Measurements from ENCODE around the gene BTBD6. TPM values are rescaled to one million over a fixed set of nuclear protein-coding genes. Genes with fewer than 3 reads are reported as not detected.

Gene BTBD6
- total and polyA plus RNA-seq, 2 donors (not counting 3 experiments of a cell fraction or from before 2014, with no cell fraction given), result 63.1 to 65.0 TPM

DNA sequence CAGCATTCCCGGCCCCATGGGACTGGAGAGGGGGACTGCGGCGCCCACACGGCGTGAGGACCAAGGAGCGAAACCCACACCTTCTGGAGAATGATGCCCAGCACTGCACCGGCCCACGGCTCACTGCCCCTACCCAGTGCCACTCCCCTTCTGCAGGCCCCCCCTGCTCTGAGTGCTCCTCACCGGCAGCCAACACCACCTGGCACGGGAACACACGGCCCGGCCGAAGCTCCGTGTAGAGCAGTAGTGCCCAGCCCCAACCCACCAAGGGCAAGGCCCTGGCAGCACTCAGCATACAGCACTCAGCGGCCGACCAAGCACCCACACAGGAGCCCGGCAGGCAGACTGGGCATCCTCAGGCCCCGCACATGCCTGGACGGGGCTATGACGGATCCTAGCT, 13.4 kb downstream of the BTBD6 start:
- H3K79me2 ChIP-seq (ENCODE audit: control insufficient read depth, insufficient read depth, low read length), result no peaks in the 10 kb centered on the region
- FAIRE-seq, result no peak
- H4K20me1 ChIP-seq (replicated peaks; ENCODE audit: control insufficient read depth, extremely low read depth, insufficient read depth, low read length), result no peaks in the 10 kb centered on the region
- no peak overlapping the region for H3K4me3 ChIP-seq (replicated peaks in 1 of 3; ENCODE audit: insufficient read depth in 1 of 3, low read depth in 1 of 3, low read length in 3 of 3)
- H3K9me1 ChIP-seq (replicated peaks; ENCODE audit: control insufficient read depth, extremely low read depth, insufficient read depth, low read length), result no peaks in the 10 kb centered on the region
- no peak overlapping the region for H2AFZ ChIP-seq (ENCODE audit: low read depth, low read length)
- no peaks in the 10 kb centered on the region for H3K4me1 ChIP-seq (ENCODE audit: control insufficient read depth, extremely low read depth, insufficient read depth, low read length)
- dilution Hi-C loops (cut with MboI; ENCODE audit: extremely low pct_ligation_motif_present, low sequenced_read_pairs), result no loop called here
- DNase-seq (ENCODE audit: low read depth, low spot score), result no peak
- BruUV-seq (replicated peaks), result no TSS peak
- no peaks in the 10 kb centered on the region for H3K27me3 ChIP-seq (ENCODE audit: control insufficient read depth in 2 of 2, insufficient read depth in 2 of 2, low read length in 2 of 2)
- no peak overlapping the region for H3K9ac ChIP-seq (replicated peaks; ENCODE audit: extremely low read depth, insufficient read depth, low read length)
- ChIA-PET CTCF (no interaction called here), POLR2A (no interaction called here)
- no peaks in the 10 kb centered on the region for H3K36me3 ChIP-seq (ENCODE audit: control insufficient read depth in 2 of 2, extremely low read depth in 1 of 2, insufficient read depth in 2 of 2, low read length in 2 of 2)
- no peak for TF ChIP-seq GATA2 (IDR thresholded peaks at IDR 0.05; ENCODE audit: insufficient read depth, insufficient read length, low read depth, low read length)
- TF ChIP-seq FOS (IDR thresholded peaks at IDR 0.05; ENCODE audit: borderline replicate concordance, insufficient read depth, low read length), result no peak
- no peak for TF ChIP-seq POLR2A (IDR thresholded peaks at IDR 0.05; ENCODE audit: low read depth, low read length)
- TF ChIP-seq, protein P1, sequence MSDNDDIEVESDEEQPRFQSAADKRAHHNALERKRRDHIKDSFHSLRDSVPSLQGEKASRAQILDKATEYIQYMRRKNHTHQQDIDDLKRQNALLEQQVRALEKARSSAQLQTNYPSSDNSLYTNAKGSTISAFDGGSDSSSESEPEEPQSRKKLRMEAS (IDR thresholded peaks at IDR 0.05; ENCODE audit: insufficient read depth, insufficient read length), result no peak
- TF ChIP-seq JUN (IDR thresholded peaks at IDR 0.05; ENCODE audit: borderline replicate concordance, insufficient read depth, insufficient read length, low read depth), result no peak
- no peak for TF ChIP-seq MYC (IDR thresholded peaks at IDR 0.05; ENCODE audit: low read depth, low read length)
- TF ChIP-seq POLR2AphosphoS5 (IDR thresholded peaks at IDR 0.05; ENCODE audit: insufficient read depth, low read depth, low read length), result no peak
- TF ChIP-seq, protein P2, sequence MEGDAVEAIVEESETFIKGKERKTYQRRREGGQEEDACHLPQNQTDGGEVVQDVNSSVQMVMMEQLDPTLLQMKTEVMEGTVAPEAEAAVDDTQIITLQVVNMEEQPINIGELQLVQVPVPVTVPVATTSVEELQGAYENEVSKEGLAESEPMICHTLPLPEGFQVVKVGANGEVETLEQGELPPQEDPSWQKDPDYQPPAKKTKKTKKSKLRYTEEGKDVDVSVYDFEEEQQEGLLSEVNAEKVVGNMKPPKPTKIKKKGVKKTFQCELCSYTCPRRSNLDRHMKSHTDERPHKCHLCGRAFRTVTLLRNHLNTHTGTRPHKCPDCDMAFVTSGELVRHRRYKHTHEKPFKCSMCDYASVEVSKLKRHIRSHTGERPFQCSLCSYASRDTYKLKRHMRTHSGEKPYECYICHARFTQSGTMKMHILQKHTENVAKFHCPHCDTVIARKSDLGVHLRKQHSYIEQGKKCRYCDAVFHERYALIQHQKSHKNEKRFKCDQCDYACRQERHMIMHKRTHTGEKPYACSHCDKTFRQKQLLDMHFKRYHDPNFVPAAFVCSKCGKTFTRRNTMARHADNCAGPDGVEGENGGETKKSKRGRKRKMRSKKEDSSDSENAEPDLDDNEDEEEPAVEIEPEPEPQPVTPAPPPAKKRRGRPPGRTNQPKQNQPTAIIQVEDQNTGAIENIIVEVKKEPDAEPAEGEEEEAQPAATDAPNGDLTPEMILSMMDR (IDR thresholded peaks at IDR 0.05; ENCODE audit: extremely low read depth in 1 of 2, insufficient read depth in 1 of 2, low read depth in 1 of 2, low read length in 2 of 2), result no peak
- no peak for TF ChIP-seq EZH2 (IDR thresholded peaks at IDR 0.05; ENCODE audit: borderline replicate concordance, low read depth, low read length, severe bottlenecking)
- intact Hi-C loops (cut with micrococcal nuclease), result no loop called here
- no peak overlapping the region for H3K4me2 ChIP-seq (ENCODE audit: insufficient read depth, low read length)
- H3K9me3 ChIP-seq (replicated peaks; ENCODE audit: control insufficient read depth, insufficient read depth, low read length), result no peaks in the 10 kb centered on the region
- no peak overlapping the region for H3K27ac ChIP-seq (ENCODE audit: insufficient read depth, low read depth, low read length)
